Loucy (cell line): ENCODE data around the gene SUMF2.
"Not testable (repeated sequence)": the region's sequence is repeated elsewhere in the genome, so short reads cannot be mapped to it uniquely, and the experiment has no call there.

Source experiments
- H2AFZ ChIP-seq: fragments of 200-600 bp; sonication (generic); 2 replicates; pipeline ENCODE4 v1.6.0; 2016; ENCODE audit warnings: antibody characterized with exemption, mild to moderate bottlenecking, low read length, moderate library complexity
- H3F3A ChIP-seq: fragments of 200-600 bp; 2 replicates; pipeline ENCODE4 v1.6.0; 2016; ENCODE audit warnings: antibody characterized with exemption, low read depth, mild to moderate bottlenecking
- H3K27me3 ChIP-seq: fragments of 200-600 bp; sonication (generic); 2 replicates; pipeline ENCODE4 v1.6.1; 2014; ENCODE audit warnings: low read length, mild to moderate bottlenecking; ENCODE audit not compliant: insufficient read depth, poor library complexity, severe bottlenecking
- H3K36me3 ChIP-seq: fragments of 200-600 bp; sonication (generic); 2 replicates; pipeline ENCODE4 v1.6.1; 2016; ENCODE audit warnings: low read length; ENCODE audit not compliant: insufficient read depth
- H3K4me1 ChIP-seq: fragments of 200-600 bp; sonication (generic); 2 replicates; pipeline ENCODE4 v1.5.1; 2014; ENCODE audit warnings: low read length, mild to moderate bottlenecking; ENCODE audit not compliant: insufficient read depth, poor library complexity, severe bottlenecking
- H3K4me2 ChIP-seq: fragments of 200-600 bp; sonication (generic); 2 replicates; pipeline ENCODE4 v1.6.0; 2014; ENCODE audit warnings: antibody characterized with exemption, low read length, low read depth, mild to moderate bottlenecking; ENCODE audit not compliant: poor library complexity, severe bottlenecking
- H3K4me3 ChIP-seq: fragments of 200-600 bp; sonication (generic); 2 replicates; pipeline ENCODE4 v1.5.1; 2014; ENCODE audit warnings: low read length, mild to moderate bottlenecking, mixed read lengths; ENCODE audit not compliant: poor library complexity, severe bottlenecking
- H3K79me2 ChIP-seq: fragments of 200-600 bp; sonication (generic); 2 replicates; pipeline ENCODE4 v1.6.1; 2014; ENCODE audit warnings: low read length; ENCODE audit not compliant: insufficient read depth
- H3K9ac ChIP-seq: fragments of 200-600 bp; sonication (generic); 2 replicates; pipeline ENCODE4 v1.6.0; 2014; ENCODE audit warnings: mild to moderate bottlenecking, low read depth, low read length, moderate library complexity; ENCODE audit not compliant: poor library complexity, severe bottlenecking
- H3K9me2 ChIP-seq: fragments of 200-600 bp; sonication (generic); replicated peaks from 2 replicates; pipeline ENCODE4 v1.6.1; 2016; ENCODE audit warnings: low read depth, low read length, mixed read lengths
- H3K9me3 ChIP-seq: fragments of 200-600 bp; sonication (generic); 2 replicates; pipeline ENCODE4 v1.6.1; 2014; ENCODE audit warnings: mild to moderate bottlenecking, antibody characterized with exemption, low read length, low read depth; ENCODE audit not compliant: insufficient read depth
- H4K20me1 ChIP-seq: fragments of 200-600 bp; sonication (generic); 2 replicates; pipeline ENCODE4 v1.6.0; 2014; ENCODE audit warnings: antibody characterized with exemption, low read length, mild to moderate bottlenecking; ENCODE audit not compliant: insufficient read depth, poor library complexity, severe bottlenecking
- EZH2phosphoT487 ChIP-seq: fragments of 200-600 bp; IDR thresholded peaks from 2 replicates; pipeline ENCODE4 v1.6.1; 2018; ENCODE audit warnings: antibody characterized with exemption, mild to moderate bottlenecking, moderate library complexity, borderline replicate concordance
- TF ChIP-seq, protein P1 (sequence below): fragments of 200-600 bp; sonication (generic); conservative IDR thresholded peaks from 2 replicates; pipeline ENCODE4 v1.5.1; 2014; ENCODE audit warnings: mild to moderate bottlenecking, antibody characterized with exemption, low read length

Gene SUMF2

DNA sequence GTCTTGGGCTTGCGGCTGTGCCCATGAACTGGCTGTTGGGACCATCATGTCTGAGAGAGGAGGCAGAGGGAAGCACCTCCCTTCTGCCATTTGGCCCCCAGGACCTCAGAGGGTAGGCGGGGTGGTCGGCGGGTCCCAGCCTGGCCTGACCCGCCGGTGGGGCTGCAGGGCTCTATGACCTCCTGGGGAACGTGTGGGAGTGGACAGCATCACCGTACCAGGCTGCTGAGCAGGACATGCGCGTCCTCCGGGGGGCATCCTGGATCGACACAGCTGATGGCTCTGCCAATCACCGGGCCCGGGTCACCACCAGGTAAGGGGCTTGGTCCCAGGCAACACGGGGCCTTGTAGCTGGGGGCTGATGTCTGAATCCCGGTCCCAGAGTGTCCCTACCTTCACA, 14.1 kb downstream of the SUMF2 start:
- Histone ChIP-seq H3K9me3 (no peaks in the 10 kb centered on the region), H3K79me2 (no peaks in the 10 kb centered on the region), H3K4me3 (no peak overlapping the region), H4K20me1 (no peaks in the 10 kb centered on the region), H3F3A (no peaks in the 10 kb centered on the region), H2AFZ (no peak overlapping the region), H3K4me1 (no peaks in the 10 kb centered on the region), H3K36me3 (peaks cover 15% of the 10 kb centered on the region; the same call in 1 of the 2 replicates), H3K4me2 (no peak overlapping the region), H3K27me3 (no peaks in the 10 kb centered on the region), H3K9me2 (no peaks in the 10 kb centered on the region), H3K9ac (no peak overlapping the region)
- no peak for TF ChIP-seq EZH2phosphoT487
- TF ChIP-seq, protein P1, sequence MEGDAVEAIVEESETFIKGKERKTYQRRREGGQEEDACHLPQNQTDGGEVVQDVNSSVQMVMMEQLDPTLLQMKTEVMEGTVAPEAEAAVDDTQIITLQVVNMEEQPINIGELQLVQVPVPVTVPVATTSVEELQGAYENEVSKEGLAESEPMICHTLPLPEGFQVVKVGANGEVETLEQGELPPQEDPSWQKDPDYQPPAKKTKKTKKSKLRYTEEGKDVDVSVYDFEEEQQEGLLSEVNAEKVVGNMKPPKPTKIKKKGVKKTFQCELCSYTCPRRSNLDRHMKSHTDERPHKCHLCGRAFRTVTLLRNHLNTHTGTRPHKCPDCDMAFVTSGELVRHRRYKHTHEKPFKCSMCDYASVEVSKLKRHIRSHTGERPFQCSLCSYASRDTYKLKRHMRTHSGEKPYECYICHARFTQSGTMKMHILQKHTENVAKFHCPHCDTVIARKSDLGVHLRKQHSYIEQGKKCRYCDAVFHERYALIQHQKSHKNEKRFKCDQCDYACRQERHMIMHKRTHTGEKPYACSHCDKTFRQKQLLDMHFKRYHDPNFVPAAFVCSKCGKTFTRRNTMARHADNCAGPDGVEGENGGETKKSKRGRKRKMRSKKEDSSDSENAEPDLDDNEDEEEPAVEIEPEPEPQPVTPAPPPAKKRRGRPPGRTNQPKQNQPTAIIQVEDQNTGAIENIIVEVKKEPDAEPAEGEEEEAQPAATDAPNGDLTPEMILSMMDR = no peak

DNA sequence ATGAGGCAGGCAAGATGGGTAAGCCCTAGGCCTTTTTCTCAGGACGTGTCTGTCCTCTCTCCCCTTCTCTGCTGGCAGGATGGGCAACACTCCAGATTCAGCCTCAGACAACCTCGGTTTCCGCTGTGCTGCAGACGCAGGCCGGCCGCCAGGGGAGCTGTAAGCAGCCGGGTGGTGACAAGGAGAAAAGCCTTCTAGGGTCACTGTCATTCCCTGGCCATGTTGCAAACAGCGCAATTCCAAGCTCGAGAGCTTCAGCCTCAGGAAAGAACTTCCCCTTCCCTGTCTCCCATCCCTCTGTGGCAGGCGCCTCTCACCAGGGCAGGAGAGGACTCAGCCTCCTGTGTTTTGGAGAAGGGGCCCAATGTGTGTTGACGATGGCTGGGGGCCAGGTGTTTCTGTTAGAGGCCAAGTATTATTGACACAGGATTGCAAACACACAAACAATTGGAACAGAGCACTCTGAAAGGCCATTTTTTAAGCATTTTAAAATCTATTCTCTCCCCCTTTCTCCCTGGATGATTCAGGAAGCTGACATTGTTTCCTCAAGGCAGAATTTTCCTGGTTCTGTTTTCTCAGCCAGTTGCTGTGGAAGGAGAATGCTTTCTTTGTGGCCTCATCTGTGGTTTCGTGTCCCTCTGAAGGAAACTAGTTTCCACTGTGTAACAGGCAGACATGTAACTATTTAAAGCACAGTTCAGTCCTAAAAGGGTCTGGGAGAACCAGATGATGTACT, 15.5 kb downstream of the SUMF2 start:
- H3K9me3 ChIP-seq = no peaks in the 10 kb centered on the region
- TF ChIP-seq, protein P1 = no peak
- no peak overlapping the region for H3K4me3 ChIP-seq
- H3K27me3 ChIP-seq = no peaks in the 10 kb centered on the region
- H3K36me3 ChIP-seq = peaks cover 15% of the 10 kb centered on the region; the same call in 1 of the 2 replicates
- no peaks in the 10 kb centered on the region for H4K20me1 ChIP-seq
- no peak overlapping the region for H2AFZ ChIP-seq
- no peaks in the 10 kb centered on the region for H3K79me2 ChIP-seq
- H3K4me2 ChIP-seq = no peak overlapping the region
- H3F3A ChIP-seq = no peaks in the 10 kb centered on the region
- no peak overlapping the region for H3K9ac ChIP-seq
- no peaks in the 10 kb centered on the region for H3K4me1 ChIP-seq
- no peaks in the 10 kb centered on the region for H3K9me2 ChIP-seq

DNA sequence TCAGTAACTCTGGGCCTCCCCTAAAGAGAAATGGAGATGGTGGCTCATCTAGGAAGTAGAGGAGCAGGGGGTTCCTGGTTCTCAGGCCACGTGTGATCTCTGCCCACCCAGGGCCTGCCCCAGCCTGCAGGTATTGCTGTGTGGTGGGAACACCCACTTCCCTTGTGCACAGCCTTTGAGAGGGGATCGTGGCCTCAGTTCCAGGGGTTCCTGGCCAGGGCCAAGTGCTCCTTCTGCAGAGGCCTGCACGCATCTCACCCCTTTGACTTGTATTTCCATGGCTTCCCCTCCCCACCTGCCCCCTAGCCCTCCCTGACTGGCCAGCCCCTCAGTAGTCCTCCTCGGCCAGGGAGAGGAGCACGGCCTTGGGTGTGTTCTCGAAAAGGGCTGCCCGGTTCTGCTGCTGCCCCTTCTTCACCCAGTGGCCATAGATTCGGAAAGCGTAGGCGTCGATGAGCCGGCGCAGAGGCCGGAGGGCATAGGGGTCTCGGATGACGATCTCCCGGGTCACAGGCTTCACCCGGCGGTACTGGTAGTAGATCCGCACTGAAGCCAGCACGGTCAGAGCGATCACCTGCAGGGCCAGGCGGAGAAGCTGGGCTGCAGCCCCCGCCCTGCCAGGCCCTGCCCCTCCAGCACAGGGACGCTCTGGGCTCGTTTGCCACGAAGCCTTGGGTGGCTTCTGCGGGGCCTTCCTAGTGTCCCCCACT, 16.8 kb downstream of the SUMF2 start:
- not testable (repeated sequence) for H3K4me2 ChIP-seq, H3K9me2 ChIP-seq, H3K9me3 ChIP-seq, H4K20me1 ChIP-seq, H3K27me3 ChIP-seq, H3K4me1 ChIP-seq, H3K79me2 ChIP-seq, H3F3A ChIP-seq, H2AFZ ChIP-seq, H3K9ac ChIP-seq, H3K4me3 ChIP-seq
- H3K36me3 ChIP-seq = peaks cover 15% of the 10 kb centered on the region; the same call in 1 of the 2 replicates
